ENCODE data around the gene CNTNAP2.
"Not testable (repeated sequence)": the region's sequence is repeated elsewhere in the genome, so short reads cannot be mapped to it uniquely, and the experiment has no call there.

The CNTNAP2 gene

DNA sequence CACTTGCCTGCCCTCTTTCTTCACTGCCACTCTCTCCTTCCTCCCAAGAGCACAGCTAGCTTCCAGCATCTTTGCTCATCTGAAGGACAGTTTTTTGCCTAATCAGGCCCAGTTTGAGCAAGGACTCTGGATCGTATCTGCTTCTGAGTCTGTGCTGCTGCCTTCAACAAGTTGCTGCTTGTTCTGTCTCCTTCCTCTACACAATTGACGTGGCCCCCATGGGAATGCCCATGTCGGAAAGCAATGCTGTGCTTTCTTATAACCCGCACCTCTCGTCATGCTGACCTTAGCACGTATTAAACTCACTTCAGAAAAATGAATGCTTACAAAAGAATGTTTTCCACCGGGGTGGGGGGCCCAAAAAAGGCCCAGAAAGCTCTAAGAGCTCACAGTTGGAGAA, 2149.3 kb downstream of the CNTNAP2 start:
- DNase-seq (ENCODE audit: low read depth), result no peak

DNA sequence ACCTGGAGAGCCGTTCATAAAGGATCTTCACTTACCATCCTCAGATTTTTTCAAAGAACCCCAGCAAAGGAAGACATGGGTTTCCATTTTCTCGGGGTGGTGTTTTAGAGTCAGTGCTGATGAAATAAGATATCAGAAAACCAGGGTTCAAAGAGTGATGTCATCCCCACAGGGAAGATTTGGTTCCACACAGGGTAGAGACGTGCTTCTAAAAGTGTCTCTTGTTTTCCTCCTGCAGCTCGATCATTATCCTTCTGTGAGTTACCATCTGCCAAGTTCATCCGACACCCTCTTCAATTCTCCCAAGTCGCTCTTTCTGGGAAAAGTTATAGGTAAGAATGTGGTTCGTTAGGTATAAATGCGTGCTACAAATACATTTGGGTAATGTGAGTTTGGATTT, 2150.2 kb downstream of the CNTNAP2 start:
- no peak for DNase-seq (ENCODE audit: low read depth)

DNA sequence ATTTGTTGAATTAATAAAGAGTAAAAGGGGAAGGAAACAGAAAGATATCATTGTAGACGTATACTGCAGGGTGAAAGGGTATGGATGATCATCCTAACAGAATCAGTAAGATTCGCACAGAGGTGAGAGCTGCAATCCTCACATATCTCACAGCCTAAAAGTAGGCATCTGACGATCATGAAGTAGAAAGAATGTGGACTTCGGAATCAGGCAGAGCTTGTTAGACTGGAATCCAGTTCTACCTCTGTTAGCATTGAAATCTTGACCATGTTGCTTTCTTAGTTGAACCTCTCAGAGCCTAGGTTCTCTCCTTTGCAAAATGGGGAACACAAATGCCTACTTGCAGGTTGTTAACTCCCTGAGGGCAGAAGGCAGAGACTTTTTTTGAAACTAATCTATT, 2154.0 kb downstream of the CNTNAP2 start:
- DNase-seq (ENCODE audit: low read depth), result no peak

GRCh38 chr7:148274118-148274517, 2157.5 kb downstream of the CNTNAP2 start:
- DNase-seq (ENCODE audit: low read depth), result no peak

DNA sequence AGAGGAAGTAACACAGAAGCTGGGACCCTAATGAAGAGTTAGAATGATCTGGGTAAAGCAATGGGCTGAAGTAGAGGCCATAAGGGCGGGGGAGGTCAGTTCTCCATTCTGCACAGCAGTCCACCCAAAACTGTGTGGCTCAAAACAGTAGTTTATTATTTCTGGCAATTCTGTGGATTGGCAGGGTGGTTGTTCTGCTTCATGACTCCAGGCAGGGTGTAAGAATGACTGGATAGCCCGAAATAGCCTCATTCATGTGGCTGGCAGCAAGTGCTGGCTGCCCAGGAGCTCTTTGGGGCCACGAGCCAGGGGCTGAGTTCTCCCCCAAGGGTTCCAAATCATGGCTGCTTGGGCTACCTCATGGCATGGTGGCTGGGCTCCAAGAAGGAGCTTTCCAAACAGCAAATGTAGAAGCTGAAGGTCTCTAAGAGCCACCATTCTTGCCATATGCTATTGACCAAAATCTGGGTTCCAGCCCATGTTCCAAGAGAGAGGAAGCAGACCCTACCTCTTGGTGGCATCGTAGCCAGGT, 2158.8 kb downstream of the CNTNAP2 start:
- no peak for DNase-seq (ENCODE audit: low read depth)

GRCh38 chr7:148276314-148277041, 2159.9 kb downstream of the CNTNAP2 start:
- DNase-seq (ENCODE audit: low read depth), result no peak

DNA sequence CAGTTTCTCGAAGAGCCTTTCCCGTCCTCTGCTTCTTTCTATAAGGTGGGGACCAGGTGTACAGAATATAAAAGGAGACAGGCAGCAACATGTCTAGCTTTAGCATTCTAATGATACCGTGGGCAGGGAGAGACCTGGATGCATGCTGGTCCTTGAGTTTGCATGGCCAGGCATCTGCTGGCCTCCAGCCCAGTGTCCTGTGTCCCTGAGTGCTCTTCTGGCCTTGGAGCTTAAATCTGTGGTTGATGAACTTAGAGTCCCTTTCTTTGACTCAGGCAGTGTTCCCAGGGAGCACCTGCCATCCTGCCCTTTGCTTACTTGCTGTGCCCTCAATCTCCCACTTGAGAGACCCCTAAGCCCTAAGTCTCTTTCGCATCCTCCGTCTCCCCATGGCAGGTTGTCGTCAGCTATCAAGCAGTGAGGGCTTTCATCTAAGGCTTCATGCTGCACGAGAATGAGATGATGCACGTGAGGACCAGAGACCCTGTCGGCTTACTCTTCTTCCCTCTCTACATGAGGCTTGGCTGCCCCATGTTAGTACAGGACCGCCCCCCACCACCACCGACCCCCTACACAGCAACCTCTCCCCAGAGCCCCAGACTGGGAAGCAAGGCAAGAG, 2160.6 kb downstream of the CNTNAP2 start:
- DNase-seq (ENCODE audit: low read depth), result no peak

GRCh38 chr7:148286150-148286549, 2169.5 kb downstream of the CNTNAP2 start:
- DNase-seq (ENCODE audit: low read depth), result no peak

- DNase-seq (ENCODE audit: low read depth), result no peak
Observed at GRCh38 chr7:148287538-148287937, 2170.9 kb downstream of the CNTNAP2 start.

DNA sequence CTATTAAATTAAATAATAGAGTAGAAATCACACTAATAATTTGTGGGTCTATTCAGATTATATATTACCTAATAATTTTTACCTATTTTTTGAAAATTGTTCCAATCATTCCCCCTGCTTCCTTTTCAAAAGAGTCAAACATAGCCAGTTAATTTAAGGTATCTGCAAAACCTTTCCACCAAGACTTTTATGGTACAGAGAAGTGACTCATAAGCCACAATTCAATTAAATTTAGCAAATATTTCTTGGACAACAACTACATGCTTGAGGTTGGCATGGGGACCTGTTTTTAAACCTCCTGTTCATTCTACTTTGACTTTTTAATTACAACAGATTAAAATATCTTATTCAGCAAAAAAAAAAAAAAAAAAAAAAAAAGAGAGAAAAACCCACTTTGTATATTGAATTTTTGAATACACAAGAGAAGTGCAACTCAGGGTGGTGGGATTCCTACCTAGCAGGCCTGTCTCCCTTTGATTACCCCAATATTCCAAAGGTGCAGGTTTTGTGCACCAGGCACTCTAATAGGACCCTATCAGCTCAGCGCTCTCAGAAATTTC, 2172.1 kb downstream of the CNTNAP2 start:
- no peak for DNase-seq (ENCODE audit: low read depth)

DNA sequence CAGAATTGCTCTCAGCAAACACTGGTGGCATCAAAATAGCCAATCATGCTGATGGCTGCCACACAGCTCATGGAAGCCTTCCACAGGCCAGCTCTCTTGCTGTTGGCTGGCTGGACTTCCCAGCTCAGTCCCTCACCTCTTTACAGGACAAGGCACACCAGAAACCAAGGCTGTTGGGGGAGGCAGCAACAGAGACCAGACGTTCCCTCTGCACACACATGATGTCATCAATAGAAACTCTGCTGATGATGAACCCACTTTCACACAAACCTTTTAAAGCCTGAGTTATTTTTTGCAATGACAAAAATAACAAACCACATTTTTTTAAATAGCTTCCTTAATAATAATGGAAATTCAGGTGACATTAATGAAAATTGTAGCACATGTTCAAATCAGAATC, 2173.0 kb downstream of the CNTNAP2 start:
- no peak for DNase-seq (ENCODE audit: low read depth)

- no peak for DNase-seq (ENCODE audit: low read depth)
Observed at GRCh38 chr7:148290538-148290937, 2173.9 kb downstream of the CNTNAP2 start.

DNA sequence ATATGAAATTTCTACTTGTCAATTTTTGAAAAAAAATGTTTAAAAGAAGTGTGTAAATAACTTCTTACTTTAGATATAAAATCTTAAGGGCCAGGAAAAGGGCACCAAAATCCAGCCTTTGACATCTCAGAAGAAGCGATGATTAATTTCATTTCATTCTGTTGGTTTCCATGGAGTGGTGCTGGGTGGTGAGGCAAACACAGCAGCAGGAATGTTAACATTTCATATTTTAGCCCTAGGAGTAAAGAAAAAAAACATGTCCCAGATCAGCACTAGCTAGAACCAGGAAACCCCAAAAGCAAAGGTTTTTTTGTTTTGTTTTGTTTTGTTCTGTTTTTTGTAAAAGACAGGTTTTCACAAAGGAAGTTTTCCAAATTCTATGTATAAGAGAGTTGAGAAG, 2175.2 kb downstream of the CNTNAP2 start:
- DNase-seq (ENCODE audit: low read depth), result no peak

GRCh38 chr7:148296994-148297644, 2180.5 kb downstream of the CNTNAP2 start:
- no peak for DNase-seq (ENCODE audit: low read depth)

GRCh38 chr7:148298768-148299167, 2182.2 kb downstream of the CNTNAP2 start:
- DNase-seq (ENCODE audit: low read depth), result not testable (repeated sequence)

- DNase-seq (ENCODE audit: low read depth), result no peak
Observed at GRCh38 chr7:148299350-148300276, 2183.0 kb downstream of the CNTNAP2 start.

DNA sequence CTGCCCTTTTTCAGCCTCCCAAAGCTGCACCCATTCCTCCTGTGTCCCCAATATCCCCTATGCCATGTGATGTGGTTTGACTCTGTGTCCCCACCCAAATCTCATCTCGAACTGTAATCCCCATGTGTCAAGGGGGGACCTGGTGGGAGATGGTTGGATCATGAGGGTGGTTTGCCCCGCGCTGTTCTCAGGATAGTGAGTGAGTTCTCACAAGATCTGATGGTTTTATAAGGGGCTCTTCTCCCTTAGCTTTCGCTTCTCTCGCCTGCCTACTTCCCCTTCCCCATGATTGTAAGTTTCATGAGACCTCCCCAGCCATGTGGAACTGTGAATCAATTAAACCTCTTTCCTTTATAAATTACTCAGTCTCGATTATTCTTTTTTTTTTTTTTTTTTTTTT, 2185.8 kb downstream of the CNTNAP2 start:
- not testable (repeated sequence) for DNase-seq (ENCODE audit: low read depth)

DNA sequence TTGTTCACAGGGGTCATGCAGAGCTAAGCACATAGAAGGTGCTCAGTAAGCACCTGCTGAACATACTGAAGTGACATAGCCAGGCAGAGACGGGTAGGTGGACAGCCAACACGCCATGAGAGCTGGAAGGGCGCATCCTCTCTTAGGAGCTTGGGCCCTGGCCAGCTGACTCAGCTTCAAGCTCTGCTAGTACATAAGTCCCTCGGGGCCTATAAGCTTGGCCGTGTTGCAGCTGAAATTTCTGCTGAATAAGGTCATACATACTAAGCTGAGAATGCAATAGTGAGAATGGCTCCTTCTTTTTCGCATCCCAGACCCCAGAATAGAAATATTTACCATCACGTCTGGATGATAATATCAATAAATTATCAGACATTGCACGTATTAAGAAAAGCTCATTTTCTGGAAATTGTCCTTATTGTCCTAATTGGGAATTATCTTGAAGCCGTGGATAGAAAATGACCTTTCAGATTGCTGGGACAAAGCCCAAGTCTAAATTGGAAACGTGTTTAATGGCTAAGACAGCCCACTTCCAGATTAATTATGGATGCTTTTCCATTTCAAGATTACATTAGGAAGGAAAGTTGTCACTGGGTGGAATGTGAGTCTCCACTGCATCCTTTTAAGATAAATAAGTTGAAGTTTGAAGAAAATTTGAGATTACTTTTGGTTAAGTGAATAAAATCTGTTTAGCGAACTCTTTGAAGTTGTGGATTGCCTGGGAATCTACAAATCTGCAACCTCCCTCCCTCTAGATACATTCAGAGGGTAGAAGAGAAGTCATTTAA, 2186.9 kb downstream of the CNTNAP2 start:
- peak; percentile 55 for DNase-seq (ENCODE audit: low read depth)

DNA sequence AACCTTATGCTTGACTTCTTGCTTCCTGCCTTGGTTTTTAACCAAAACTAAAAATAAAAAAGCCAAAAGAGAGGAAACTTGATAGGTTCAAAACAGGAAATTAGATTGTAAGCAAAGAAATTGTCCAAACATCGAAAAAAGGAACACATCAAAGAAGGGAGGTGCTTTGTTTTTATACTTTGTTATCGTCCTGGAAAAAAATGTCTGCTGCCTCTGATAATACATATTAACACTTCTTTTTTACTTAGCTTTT, 2187.4 kb downstream of the CNTNAP2 start:
- DNase-seq (ENCODE audit: low read depth), result no peak

DNA sequence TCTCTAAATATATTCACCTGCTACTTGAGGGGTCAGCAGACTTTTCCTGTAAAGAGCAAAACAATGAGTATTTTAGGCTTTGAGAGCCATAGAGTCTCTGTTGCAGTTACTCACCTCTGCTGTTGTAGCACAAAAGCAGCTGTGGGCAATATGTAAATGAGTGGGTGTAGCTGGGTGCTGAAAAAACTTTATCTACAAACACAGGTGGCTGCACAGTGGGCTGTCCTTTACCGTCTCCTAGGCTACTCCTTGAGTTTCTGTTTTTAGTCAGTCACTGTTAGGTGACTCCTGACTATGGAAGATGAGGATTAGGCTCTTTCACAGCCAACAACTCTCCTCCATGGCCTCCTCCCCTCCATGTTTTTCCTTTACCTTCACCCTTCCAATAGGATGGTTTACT, 2187.9 kb downstream of the CNTNAP2 start:
- no peak for DNase-seq (ENCODE audit: low read depth)

GRCh38 chr7:148306759-148307158, 2190.2 kb downstream of the CNTNAP2 start:
- DNase-seq (ENCODE audit: low read depth), result no peak
